KOPT-K1 (cell line): ENCODE measurements around the gene CCL26.
"Not testable (repeated sequence)": the region's sequence is repeated elsewhere in the genome, so short reads cannot be mapped to it uniquely, and the experiment has no call there.

Source experiments
- H3K27ac ChIP-seq: fragments of 200-600 bp; sonication (generic); 2 replicates; pipeline ENCODE4 v1.5.1; 2016; ENCODE audit warnings: antibody characterized with exemption, mild to moderate bottlenecking, low read depth, low read length; ENCODE audit not compliant: poor library complexity, severe bottlenecking
- H3K36me3 ChIP-seq: fragments of 200-600 bp; sonication (generic); 2 replicates; pipeline ENCODE4 v1.5.1; 2017; ENCODE audit warnings: antibody characterized with exemption, mild to moderate bottlenecking, low read length, moderate library complexity; ENCODE audit not compliant: insufficient read depth
- H3K9me3 ChIP-seq: fragments of 200-600 bp; sonication (generic); 2 replicates; pipeline ENCODE4 v1.5.1; 2017; ENCODE audit warnings: antibody characterized with exemption, low read length, mild to moderate bottlenecking; ENCODE audit not compliant: insufficient read depth, poor library complexity, severe bottlenecking

CCL26 gene

DNA sequence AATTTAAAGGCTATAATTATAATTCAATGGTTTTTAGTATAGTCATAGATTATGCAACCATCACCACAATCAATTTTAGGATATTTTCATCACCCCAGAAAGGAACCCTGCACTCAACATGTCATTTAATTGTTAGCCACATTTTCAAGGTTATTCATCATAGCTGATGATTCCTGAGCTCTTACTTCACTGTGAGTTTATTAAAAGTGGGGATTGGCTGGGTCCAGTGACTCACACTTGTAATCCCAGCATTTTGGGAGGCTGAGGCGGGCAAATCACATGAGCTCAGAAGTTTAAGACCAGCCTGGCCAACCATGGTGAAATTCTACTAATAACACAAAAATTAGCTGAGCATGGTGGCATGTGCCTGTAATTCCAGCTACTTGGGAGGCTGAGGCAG, 787 bp downstream of the CCL26 start:
- H3K36me3 ChIP-seq = no peaks in the 10 kb centered on the region
- H3K27ac ChIP-seq = no peak overlapping the region

DNA sequence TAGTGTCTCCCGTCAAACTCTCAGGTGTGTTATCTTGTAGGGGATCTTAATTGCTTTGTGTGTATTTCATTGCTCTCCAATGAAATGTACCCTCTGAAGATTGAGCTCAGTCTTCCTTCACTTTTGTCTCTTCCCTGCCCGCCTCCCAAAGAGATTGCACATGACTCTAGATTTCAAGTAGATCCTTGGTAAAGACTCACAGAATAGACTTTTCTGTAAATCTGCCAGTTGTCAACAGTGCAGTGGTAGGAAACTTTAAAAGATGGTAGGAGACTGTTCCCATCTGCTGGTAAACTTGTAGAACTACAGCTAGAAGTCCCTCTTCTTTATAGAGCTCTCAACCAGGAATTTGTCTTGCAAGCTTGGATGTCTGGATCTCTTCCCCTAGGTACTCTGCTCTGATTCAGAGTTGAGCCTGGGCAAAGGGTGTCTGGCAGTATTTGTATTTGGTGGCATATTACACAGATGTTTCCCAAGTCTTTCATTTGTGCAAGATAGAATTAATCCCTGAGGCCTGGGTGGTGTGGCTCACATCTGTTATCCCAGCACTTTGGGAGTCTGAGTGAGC, 9.6 kb downstream of the CCL26 start:
- Histone ChIP-seq H3K36me3 (no peaks in the 10 kb centered on the region), H3K27ac (no peak overlapping the region), H3K9me3 (no peaks in the 10 kb centered on the region)

More for the DNA sequence above, 787 bp downstream of the CCL26 start:
- H3K9me3 ChIP-seq = no peaks in the 10 kb centered on the region

DNA sequence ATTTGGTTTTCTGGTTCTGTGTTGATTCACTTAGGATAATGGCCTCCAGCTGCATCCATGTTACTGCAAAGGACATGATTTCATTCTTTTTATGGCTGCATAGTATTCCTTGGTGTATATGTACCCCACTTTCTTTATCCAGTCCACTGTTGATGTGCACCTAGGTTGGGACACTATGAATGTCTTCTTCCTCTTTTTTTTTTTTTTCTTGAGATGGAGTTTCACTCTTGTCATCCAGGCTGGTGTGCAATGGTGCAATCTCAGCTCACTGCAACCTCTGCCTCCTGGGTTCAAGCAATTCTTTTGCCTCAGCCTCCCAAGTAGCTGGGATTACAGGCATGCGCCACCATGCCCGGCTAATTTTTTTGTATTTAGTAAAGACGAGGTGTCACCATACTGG, 10.2 kb downstream of the CCL26 start:
- H3K27ac ChIP-seq, H3K9me3 ChIP-seq, H3K36me3 ChIP-seq: not testable (repeated sequence)

DNA sequence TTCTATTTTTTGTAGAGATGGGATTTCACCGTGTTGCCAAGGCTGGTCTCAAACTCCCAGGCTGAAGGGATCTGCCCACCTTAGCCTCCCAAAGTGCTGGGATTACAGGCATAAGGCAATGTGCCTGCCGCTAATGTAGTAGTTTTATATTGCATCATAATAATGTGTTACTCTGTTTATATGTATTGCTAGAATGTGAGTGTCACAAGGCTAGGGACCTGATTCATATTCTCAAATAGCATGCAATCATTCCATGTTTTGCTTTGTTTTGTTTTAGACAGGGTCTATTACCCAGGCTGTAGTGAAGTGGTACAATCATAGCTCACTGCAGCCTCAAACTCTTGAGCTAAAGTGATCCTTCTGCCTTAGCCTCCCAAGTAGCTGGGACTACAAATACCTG, 13.5 kb downstream of the CCL26 start:
- Histone ChIP-seq H3K9me3 (no peaks in the 10 kb centered on the region), H3K27ac (no peak overlapping the region), H3K36me3 (no peaks in the 10 kb centered on the region)

DNA sequence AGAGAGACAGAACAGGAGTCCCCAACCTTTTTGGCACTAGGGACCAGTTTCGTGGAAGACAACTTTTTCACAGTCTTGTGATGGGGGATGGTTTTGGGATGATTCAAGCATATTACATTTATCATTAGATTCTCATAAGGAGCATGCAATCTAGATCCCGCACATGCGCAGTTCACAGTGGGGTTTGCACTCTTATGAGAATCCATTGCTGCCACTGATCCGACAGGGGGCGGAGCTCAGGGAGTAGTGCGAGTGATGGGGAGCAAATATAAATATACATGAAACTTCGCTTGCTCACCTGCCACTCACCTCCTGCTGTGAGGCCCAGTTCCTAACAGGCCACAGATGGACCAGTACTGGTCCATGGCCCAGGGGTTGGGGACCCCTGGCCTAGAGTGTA, 14.2 kb downstream of the CCL26 start:
- Histone ChIP-seq H3K27ac (no peak overlapping the region), H3K9me3 (no peaks in the 10 kb centered on the region), H3K36me3 (no peaks in the 10 kb centered on the region)

DNA sequence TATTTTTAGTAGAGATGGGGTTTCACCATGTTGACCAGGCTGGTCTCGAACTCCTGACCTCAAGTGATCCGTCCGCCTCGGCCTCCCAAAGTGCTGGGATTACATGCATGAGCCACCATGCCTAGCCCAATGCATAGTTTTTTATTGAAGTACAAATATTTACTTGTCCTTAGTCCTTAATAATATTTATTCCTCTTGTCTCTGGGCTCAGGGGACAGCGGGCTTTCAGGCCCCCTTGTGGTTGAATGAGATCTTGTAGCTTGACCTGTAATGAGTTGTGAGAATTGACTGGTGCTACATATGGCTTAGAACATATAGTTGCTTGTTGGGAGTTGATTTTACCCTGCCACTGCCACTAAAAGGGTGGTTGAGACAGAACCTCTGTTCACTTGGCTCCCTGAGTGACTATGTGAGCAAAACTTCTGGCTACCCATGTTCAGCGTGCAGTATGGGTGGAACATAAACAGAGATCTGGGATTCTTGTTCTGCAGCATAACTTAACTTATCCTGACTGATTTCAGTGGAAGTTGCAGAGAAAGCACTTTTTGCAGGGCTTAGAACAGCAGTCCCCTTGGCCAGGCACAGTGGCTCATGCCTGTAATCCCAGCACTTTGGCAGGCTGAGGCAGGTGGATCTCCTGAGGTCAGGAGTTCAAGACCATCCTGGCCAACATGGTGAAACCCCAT, 14.9 kb downstream of the CCL26 start:
- Histone ChIP-seq H3K27ac (no peak overlapping the region), H3K9me3 (no peaks in the 10 kb centered on the region), H3K36me3 (no peaks in the 10 kb centered on the region)

DNA sequence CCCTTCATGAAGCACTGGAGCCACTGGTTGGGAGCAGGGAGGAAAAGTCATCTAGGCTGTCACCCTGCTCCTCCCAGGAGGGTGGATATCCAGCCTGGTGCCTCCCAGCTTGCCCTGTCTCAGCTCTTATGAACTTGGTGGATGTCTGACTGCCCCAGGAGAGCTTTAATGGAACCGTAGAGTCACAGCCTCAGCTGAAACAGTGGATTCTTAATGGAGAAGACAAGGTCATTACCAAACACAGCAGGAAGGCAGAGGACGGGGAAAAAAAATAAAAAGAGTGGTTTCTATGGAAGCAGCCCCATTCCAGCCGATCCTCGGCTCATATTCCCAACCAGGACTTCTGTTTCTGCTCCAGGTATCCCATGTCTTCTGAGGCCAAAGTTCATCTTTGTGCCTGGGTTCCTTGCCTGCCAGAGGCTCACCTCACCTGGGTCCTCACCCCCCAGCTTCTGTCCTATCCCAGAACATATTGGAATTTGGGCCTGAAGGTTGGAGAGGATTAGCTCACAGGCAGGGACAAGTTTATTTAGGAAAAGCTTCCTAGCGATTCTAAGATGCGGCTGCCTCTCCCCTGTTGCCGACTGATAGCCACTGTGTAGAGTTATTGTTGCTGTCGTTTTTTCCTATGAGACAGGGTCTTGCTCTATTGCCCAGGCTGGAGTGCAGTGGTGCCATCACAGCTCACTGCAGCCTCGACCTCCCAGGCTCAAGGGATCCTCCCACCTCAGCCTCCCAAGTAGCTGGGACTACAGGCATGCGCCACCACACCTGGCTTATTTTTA, 15.6 kb downstream of the CCL26 start:
- no peak overlapping the region for H3K27ac ChIP-seq
- H3K36me3 ChIP-seq = no peaks in the 10 kb centered on the region
- no peaks in the 10 kb centered on the region for H3K9me3 ChIP-seq

DNA sequence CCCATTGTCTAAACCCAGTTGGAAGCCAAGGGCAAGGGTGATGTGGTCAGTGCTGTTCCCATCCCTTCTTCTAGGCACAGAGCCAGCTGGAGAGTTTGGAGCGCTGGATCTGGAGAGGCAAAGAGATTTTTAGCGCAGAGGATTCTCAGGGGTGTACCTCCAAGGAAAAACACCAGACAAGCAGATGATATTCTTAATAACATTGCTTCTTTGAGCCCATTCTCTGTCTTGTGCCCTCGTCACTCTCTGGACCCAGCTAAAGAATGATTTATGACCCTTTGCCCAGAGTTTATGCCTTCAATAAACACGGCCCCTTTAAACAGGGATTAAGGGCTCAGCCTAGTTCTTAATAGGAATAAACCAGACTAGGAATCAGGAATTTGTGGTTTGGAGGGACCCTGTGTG, 28.6 kb downstream of the CCL26 start:
- Histone ChIP-seq H3K9me3 (no peaks in the 10 kb centered on the region), H3K36me3 (no peaks in the 10 kb centered on the region), H3K27ac (no peak overlapping the region)

DNA sequence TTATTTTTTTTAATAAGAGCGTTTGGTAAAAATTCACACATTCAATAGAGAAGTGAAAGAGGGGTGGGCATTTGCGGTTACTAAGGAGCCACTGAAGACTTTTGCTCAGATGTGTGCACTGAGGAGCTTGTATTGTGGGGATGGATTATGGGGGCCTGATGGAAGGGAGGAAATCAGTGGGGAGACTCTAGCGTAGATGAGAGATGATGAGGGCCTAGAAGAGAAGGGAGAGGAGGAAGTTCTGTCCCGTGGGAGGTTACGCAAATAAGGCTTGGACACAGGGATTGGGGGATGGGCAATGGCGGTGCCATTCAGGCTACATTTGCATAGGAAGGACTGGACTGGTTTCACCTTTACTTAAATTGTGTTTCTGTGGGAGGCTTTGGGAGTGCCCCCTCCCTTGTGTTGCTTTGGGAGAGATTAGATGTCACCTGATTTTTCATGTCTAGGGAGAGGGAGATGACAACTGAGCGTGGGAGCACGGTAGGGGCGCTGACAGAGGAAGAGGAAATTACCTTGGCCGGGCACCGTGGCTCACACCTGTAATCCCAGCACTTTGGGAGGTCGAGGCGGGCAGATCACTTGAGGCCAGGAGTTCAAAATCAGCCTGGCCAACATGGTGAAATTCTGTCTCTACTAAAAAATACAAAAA, 31.0 kb downstream of the CCL26 start:
- Histone ChIP-seq H3K9me3 (no peaks in the 10 kb centered on the region), H3K27ac (no peak overlapping the region), H3K36me3 (no peaks in the 10 kb centered on the region)

DNA sequence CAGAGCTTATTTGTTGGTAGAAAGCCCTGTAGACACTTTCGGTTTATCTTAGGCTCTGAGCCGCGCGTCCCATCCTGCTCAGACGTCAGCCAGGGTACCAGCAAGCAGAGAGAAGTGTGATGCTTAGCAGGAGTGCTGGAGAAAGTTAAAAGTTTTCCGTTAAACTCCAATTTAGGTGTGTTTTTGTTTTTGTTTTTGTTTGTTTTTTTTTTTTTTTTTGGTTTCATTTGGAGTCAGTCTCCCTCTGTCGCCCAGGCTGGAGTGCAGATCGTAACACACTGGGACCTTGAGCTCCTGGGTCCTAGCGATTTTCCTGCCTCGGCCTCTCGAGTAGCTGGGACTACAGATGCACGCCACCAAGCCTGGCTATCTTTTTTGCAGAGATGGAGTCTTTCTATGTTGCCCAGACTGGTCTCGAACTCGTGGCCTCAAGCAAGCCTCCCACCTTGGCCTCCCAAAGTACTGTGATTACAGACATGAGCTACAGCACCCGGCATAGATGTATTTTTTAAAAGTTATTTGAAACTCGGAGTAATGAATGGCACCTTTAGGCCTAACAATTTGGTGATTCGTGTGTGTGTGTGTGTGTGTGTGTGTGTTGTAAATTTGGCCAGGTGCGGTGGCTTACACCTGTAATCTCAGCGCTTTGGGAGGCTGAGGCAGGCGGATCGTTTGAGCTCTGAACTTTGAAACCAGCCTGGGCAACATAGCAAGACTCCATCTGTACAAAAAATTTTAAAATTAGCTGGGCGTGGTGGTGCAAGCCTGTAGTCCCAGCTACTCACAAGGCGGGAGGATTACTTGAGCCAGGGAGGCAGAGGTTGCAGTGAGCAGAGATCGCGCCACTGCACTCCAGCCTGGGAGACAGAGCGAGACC, 32.0 kb downstream of the CCL26 start:
- Histone ChIP-seq H3K27ac (no peak overlapping the region), H3K36me3 (no peaks in the 10 kb centered on the region), H3K9me3 (no peaks in the 10 kb centered on the region)

DNA sequence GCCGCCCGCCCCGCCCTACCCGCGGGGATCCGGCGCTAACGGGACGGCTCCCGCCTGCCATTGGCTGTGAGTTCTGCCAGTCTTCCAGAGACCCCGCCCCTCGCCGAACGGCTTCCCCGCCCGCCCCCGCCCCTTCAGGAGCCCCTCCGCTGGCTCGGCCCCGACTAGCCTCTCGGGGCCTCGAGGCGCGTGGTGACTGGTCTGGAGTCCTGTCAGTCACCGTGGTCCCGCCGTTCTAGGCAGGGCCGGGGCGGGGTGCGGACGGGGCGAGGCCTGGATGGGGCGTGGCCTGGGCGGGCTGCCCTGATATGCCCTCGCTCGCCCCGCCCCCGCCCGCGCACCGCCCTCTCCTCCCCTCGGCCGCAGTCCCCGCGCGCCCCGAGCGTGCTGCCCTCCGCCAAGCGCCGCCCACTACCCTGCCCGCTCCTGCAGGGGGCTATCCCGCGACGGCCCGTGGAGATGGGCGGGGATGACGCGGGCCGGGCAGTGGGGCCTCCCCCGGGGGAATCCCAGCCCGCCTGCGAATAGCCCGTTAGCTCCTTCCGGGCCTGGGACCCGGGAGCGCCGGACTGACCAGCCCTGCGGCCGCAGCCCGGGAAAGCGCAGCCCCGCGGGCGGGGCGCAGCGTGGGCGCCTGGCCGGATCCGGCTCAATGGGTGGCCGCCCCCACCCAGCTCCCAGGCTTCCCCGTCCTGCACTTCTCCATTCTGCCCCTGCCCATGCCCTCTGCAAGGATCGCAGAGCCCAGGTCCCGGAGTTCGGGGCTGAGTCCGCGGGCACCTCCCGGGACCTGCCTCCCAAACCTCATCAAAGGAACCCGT, 32.8 kb downstream of the CCL26 start:
- peak overlapping the region; percentile 34 for H3K27ac ChIP-seq
- H3K9me3 ChIP-seq = no peaks in the 10 kb centered on the region
- H3K36me3 ChIP-seq = no peaks in the 10 kb centered on the region

DNA sequence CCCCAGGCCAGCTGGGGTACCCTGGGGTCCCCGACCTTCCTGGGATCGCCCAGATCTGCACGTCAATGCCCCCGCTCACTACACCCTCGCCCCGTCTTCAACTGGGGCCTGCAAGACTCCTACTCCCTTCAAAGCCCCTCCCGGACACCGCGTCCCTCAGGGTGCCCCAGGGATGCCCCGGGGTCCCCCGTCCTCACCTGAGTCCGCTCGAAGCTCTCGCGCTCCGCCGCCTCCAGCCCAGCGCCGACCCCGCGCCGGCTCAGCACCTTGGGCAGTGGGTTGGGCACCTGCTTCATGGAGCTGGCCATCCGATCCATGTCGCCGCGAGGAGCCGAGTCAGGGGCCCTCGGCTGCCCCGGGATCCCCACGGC, 33.4 kb downstream of the CCL26 start, which contains the start of gene HIP1:
Gene HIP1 (minus strand): TSS at position 338 of the 371 bp plus-strand sequence. CDS start 21 bp downstream, at position 317.
- Histone ChIP-seq H3K9me3 (no peaks in the 10 kb centered on the region), H3K36me3 (no peaks in the 10 kb centered on the region), H3K27ac (peak within 1 kb of the TSS; percentile 34)

DNA sequence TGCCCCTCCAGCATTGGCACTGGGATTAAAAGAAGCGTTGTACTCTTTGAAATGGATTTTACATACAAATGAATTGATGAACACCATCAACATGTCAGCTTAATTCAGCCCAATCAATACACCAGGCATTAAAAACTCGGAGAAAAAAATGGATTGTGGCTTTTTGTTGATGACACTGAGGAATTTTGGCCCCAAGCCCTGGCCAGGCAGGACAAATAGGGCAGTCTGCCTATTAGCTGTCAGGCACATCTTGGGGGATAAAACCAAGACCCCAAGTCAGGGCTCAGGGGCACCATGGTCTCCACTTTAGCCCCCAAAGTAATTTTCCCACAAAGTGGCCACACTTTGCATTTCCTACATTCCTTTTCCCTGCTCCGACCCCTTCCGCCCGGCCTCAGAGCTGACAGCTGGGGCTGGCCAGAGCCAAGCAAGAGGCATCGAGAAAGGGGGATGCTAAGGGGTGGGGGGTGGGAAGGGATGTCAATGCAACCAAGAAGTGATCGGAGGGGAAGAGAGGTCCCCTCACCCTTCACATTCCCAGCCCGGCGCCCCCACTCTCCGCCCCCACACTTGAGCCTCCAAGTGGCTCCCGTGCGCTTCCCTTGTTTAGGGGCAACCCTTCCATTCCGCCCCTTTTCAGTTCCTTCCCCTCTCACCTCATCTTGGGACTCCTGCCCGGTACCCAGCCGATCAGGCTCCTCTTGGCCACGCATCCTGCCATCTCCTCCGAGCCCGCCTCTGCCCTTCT, 34.0 kb downstream of the CCL26 start:
- H3K27ac ChIP-seq = peak overlapping the region; percentile 34

More for the DNA sequence above, 34.0 kb downstream of the CCL26 start:
- Histone ChIP-seq H3K36me3 (no peaks in the 10 kb centered on the region), H3K9me3 (no peaks in the 10 kb centered on the region)
